Measurements from ENCODE around the gene ACIN1. TPM values are rescaled to one million over a fixed set of nuclear protein-coding genes. Genes with fewer than 3 reads are reported as not detected.

The ACIN1 gene
- total and polyA plus RNA-seq, 2 of the 13 experiments (the other 11 are each of a cell fraction or from before 2014, with no cell fraction given), result 165 to 183 TPM

GRCh38 chr14:23056956-23057756 is 37.8 kb downstream of the ACIN1 start, which contains the start of gene CDH24:
Gene CDH24 (minus strand): TSS chr14:23057520. CDS start chr14:23055733, 1,787 bp downstream.
- no peak within 1 kb of the TSS for H2AFZ ChIP-seq (ENCODE audit: low read length)
- TF ChIP-seq NFKB2 (CRISPR knock-in tag; IDR thresholded peaks at IDR 0.05; ENCODE audit: borderline replicate concordance) (no peak), ZNF552 (CRISPR knock-in tag; IDR thresholded peaks at IDR 0.05; ENCODE audit: borderline replicate concordance) (no peak), ZEB1 (IDR thresholded peaks at IDR 0.05; ENCODE audit: insufficient replicate concordance, low read depth) (no peak), TBX2 (CRISPR knock-in tag; IDR thresholded peaks at IDR 0.05; ENCODE audit: borderline replicate concordance) (0 out of 2 replicates have a peak, but pooled peaks have one; percentile 12), ETS1 (CRISPR knock-in tag; IDR thresholded peaks at IDR 0.05) (no peak), ESRRA (CRISPR knock-in tag; IDR thresholded peaks at IDR 0.05; ENCODE audit: low read depth) (no peak), ZNF382 (CRISPR knock-in tag; IDR thresholded peaks at IDR 0.05; ENCODE audit: borderline replicate concordance) (no peak), ZBTB14 (CRISPR knock-in tag; IDR thresholded peaks at IDR 0.05) (0 out of 2 replicates have a peak, but pooled peaks have one; percentile 17), MAFF (IDR thresholded peaks at IDR 0.05; ENCODE audit: low read depth, low read length) (no peak), ATF4 (CRISPR knock-in tag; IDR thresholded peaks at IDR 0.05) (no peak), ZNF280D (CRISPR knock-in tag; IDR thresholded peaks at IDR 0.05) (no peak), BCL3 (CRISPR knock-in tag; IDR thresholded peaks at IDR 0.05) (peak; percentile 23; the same call in 1 of the 2 replicates), SOX13 (IDR thresholded peaks at IDR 0.05) (no peak), SOX13 (CRISPR knock-in tag; conservative IDR thresholded peaks at IDR 0.05 in 1 of 2, IDR thresholded peaks at IDR 0.05 in 1 of 2) (no peak; a peak in 1 of 4 replicates)

More at GRCh38 chr14:23056956-23057756, 37.8 kb downstream of the ACIN1 start, which contains the start of gene CDH24:
- in situ Hi-C loops (cut with HindIII; ENCODE audit: extremely low pct_ligation_motif_present, low pct_unique_long_range_greater_than_20kb), result no loop called here
- peaks cover 0 to 6% of the 10 kb centered on the region in 2 experiments; a peak in 1 of 5 replicates for H3K27me3 ChIP-seq (ENCODE audit: control insufficient read depth in 1 of 2, insufficient read depth in 2 of 2, low read length in 2 of 2)
- H3K4me3 ChIP-seq (replicated peaks in 1 of 3; ENCODE audit: insufficient read depth in 1 of 3, low read depth in 2 of 3, low read length in 3 of 3), result peak within 1 kb of the TSS; percentile 55 to 88 (median 64)
- no peak within 1 kb of the TSS for H3K27ac ChIP-seq (ENCODE audit: extremely low read length, insufficient read depth, low read length)
- no peaks in the 10 kb centered on the region for H3K79me2 ChIP-seq (ENCODE audit: insufficient read depth, low read length)
- peak within 1 kb of the TSS; percentile 54; the same call in 1 of the 2 replicates for H3K9ac ChIP-seq (ENCODE audit: insufficient read depth, low read depth, low read length)
- H3K4me2 ChIP-seq (ENCODE audit: low read depth, low read length), result peak within 1 kb of the TSS; percentile 98
- intact Hi-C loops (cut with micrococcal nuclease; ENCODE audit: unreplicated experiment), result no loop called here
- DNase-seq (ENCODE audit: low spot score), result no peak
- peaks cover 13% of the 10 kb centered on the region; the same call in 1 of the 2 replicates for H4K20me1 ChIP-seq (ENCODE audit: insufficient read depth, low read length)
- FAIRE-seq, result no peak
- no TSS peak for BruUV-seq (replicated peaks)
- 5% methylated on average over 64 of the region's 73 CpGs for WGBS (ENCODE audit: low lambda C conversion rate)
- POLR2A ChIA-PET, result interaction anchor here (0.8 to 7.4 kb wide), 29 partner anchors 10 to 264 kb away, joined by 3 to 72 read pairs (median 12); partner anchors contain the start of genes ACIN1, AJUBA, C14orf119 and HAUS4
- peak; percentile 23 for ATAC-seq
- peaks cover 24 to 27% of the 10 kb centered on the region in 2 experiments for H3K36me3 ChIP-seq (replicated peaks in 1 of 2; ENCODE audit: control insufficient read depth in 1 of 2, insufficient read depth in 2 of 2, low read length in 2 of 2)
- CTCF ChIA-PET (ENCODE audit: low intra/inter-chr PET ratio, low total read pairs), result interaction anchor here (0.7 to 8.5 kb wide), 12 partner anchors 12 to 500 kb away, joined by 3 to 173 read pairs (median 5); partner anchors contain the start of gene AJUBA
- peaks cover 28% of the 10 kb centered on the region for H3K4me1 ChIP-seq (ENCODE audit: insufficient read depth, low read length)
- no peaks in the 10 kb centered on the region for H3K9me3 ChIP-seq (ENCODE audit: low read length)

All from HepG2 (cell line).